Calu3 (cell line): Measurements from ENCODE around the gene BST2. TPM values are rescaled to one million over a fixed set of nuclear protein-coding genes. Genes with fewer than 3 reads are reported as not detected.

Source experiments
- Bru-seq: library from RNA; stranded (reverse); fragments of 400-500 nt; gene quantifications from one replicate; lab custom pipeline; 2021; lab: Mats Ljungman, UMichigan
- BruChase-seq, 2 experiments: library from RNA; stranded (reverse); fragments of 400-500 nt; gene quantifications; one replicate each; lab custom pipeline; 2021; lab: Mats Ljungman, UMichigan
- BruUV-seq: library from RNA; stranded (reverse); fragments of 400-500 nt; replicated peaks from 2 replicates; lab custom pipeline; 2021; lab: Mats Ljungman, UMichigan
- CTCF ChIA-PET: fragments of 300-600 bp; sonication (Branson Sonifier 250); formaldehyde crosslinking; loops from one replicate; lab custom pipeline; 2022; ENCODE audit warnings: antibody characterized with exemption; lab: Charles Lee
- DNase-seq: peaks from one replicate; pipeline ENCODE4 v3.0.0; 2022
- H3K27ac Mint-ChIP-seq: one replicate; pipeline ENCODE4 v1.8.0; 2022; ENCODE audit warnings: mixed read lengths; ENCODE audit not compliant: unreplicated experiment
- H3K27me3 Mint-ChIP-seq: one replicate; pipeline ENCODE4 v1.8.0; 2022; ENCODE audit warnings: mixed read lengths; ENCODE audit not compliant: unreplicated experiment
- H3K36me3 Mint-ChIP-seq: one replicate; pipeline ENCODE4 v1.8.0; 2022; ENCODE audit warnings: mild to moderate bottlenecking, moderate library complexity, mixed read lengths; ENCODE audit not compliant: insufficient read depth, unreplicated experiment
- H3K4me1 Mint-ChIP-seq: one replicate; pipeline ENCODE4 v1.8.0; 2022; ENCODE audit warnings: mild to moderate bottlenecking, low read depth, mixed read lengths; ENCODE audit not compliant: unreplicated experiment
- H3K4me3 Mint-ChIP-seq: one replicate; pipeline ENCODE4 v1.8.0; 2022; ENCODE audit warnings: mild to moderate bottlenecking, low read depth, moderate library complexity, mixed read lengths; ENCODE audit not compliant: unreplicated experiment
- H3K9me3 Mint-ChIP-seq: one replicate; pipeline ENCODE4 v1.8.0; 2022; ENCODE audit warnings: low read depth, mixed read lengths; ENCODE audit not compliant: unreplicated experiment
- CTCF ChIP-seq: fragments of 200-600 bp; IDR thresholded peaks from one replicate; pipeline ENCODE4 v1.8.0; 2022; ENCODE audit warnings: antibody characterized with exemption; ENCODE audit not compliant: unreplicated experiment
- intact Hi-C: fragments of 100-400 bp; cut with micrococcal nuclease; formaldehyde crosslinking; loops from one replicate; pipeline ENCODE4 v1.10.0; 2022; ENCODE audit not compliant: unreplicated experiment
- long read RNA-seq: library from polyadenylated mRNA; stranded (forward); transcript quantifications from one replicate; pipeline ENCODE4 v2.0.0, GENCODE V29; 2022
- total RNA-seq: library from RNA; stranded (reverse); gene quantifications from 2 replicates; pipeline ENCODE4 v1.2.3, GENCODE V29; 2022

The BST2 gene
- total RNA-seq, result 0.94 and 10.4 TPM in 2 replicates
- Bru-seq, nascent RNA, result percentile 41 among the genes with signal in this experiment
- percentile 49 among the genes with signal in this experiment for BruChase-seq, experiment 1, labeled RNA remaining after a 6-hour chase
- BruChase-seq, experiment 2, labeled RNA remaining after a 2-hour chase, result percentile 26 among the genes with signal in this experiment
- long read RNA-seq, transcript BST2-201 (5 exons, 1,019 nt), result major isoform, 9 of 9 reads
- long read RNA-seq, partial matches to known transcripts, result 0 of 9 reads
- long read RNA-seq, other reads (novel, unspliced or antisense), result 0 of 9 reads

- DNase-seq, result no peak
- Mint-ChIP-seq H3K9me3 (no peaks in the 10 kb centered on the region), H3K27me3 (peaks cover 11% of the 10 kb centered on the region), H3K27ac (no peak within 1 kb of the TSS), H3K36me3 (no peaks in the 10 kb centered on the region), H3K4me3 (no peak within 1 kb of the TSS), H3K4me1 (no peaks in the 10 kb centered on the region)
- TF ChIP-seq CTCF, result no peak
- intact Hi-C loops, result no loop called here
- BruUV-seq, result no TSS peak
- CTCF ChIA-PET, result no interaction called here
Observed at GRCh38 chr19:17405250-17406045, at the start of gene BST2. TSS of gene BST2 (minus strand) at chr19:17405630. CDS start at chr19:17405575, 55 bp downstream.

- H3K4me1 Mint-ChIP-seq, result no peaks in the 10 kb centered on the region
- no peaks in the 10 kb centered on the region for H3K9me3 Mint-ChIP-seq
- CTCF ChIA-PET, result no interaction called here
- no peak for TF ChIP-seq CTCF
- intact Hi-C loops, result loop anchor here (5.0 kb wide), 1 partner anchor 313 kb away; no protein-coding TSS in a partner anchor
- peaks cover 30% of the 10 kb centered on the region for H3K27me3 Mint-ChIP-seq
- H3K4me3 Mint-ChIP-seq, result no peak overlapping the region
- no peak overlapping the region for H3K27ac Mint-ChIP-seq
- H3K36me3 Mint-ChIP-seq, result no peaks in the 10 kb centered on the region
- BruUV-seq, result no TSS peak
- no peak for DNase-seq
Observed at GRCh38 chr19:17454576-17455071, 49.2 kb upstream of the BST2 start.

- CTCF ChIA-PET, result no interaction called here
- intact Hi-C loops, result loop anchor here (5.0 kb wide), 1 partner anchor 315 kb away; no protein-coding TSS in a partner anchor
- Mint-ChIP-seq H3K36me3 (no peaks in the 10 kb centered on the region), H3K4me3 (no peak overlapping the region), H3K27me3 (peaks cover 18% of the 10 kb centered on the region), H3K4me1 (no peaks in the 10 kb centered on the region), H3K27ac (no peak overlapping the region), H3K9me3 (no peaks in the 10 kb centered on the region)
- no peak for DNase-seq
- BruUV-seq, result no TSS peak
- TF ChIP-seq CTCF, result no peak
Observed at GRCh38 chr19:17451820-17452219, 46.4 kb upstream of the BST2 start.

- Mint-ChIP-seq H3K9me3 (no peaks in the 10 kb centered on the region), H3K27ac (no peak overlapping the region), H3K4me3 (no peak overlapping the region), H3K27me3 (peaks cover 15% of the 10 kb centered on the region), H3K4me1 (no peaks in the 10 kb centered on the region), H3K36me3 (no peaks in the 10 kb centered on the region)
- CTCF ChIA-PET, result interaction anchor here (0.7 kb wide), 1 partner anchor 9 kb away, joined by 6 read pairs; no protein-coding TSS in a partner anchor
- BruUV-seq, result no TSS peak
- TF ChIP-seq CTCF, result no peak
- intact Hi-C loops, result loop anchor here (5.0 kb wide), 1 partner anchor 317 kb away; no protein-coding TSS in a partner anchor
- DNase-seq, result peak; percentile 14
Observed at GRCh38 chr19:17450264-17451075, 45.0 kb upstream of the BST2 start.
